GM12892 (cell line): ENCODE measurements around the gene QRFP.

ENCODE experiments used
- POLR2A ChIP-seq: IDR thresholded peaks from 2 replicates; pipeline ENCODE4 v1.6.1; 2011; ENCODE audit warnings: low read depth, low read length, control low read depth
- POLR2AphosphoS5 ChIP-seq: IDR thresholded peaks from 2 replicates; pipeline ENCODE4 v1.6.1; 2011; ENCODE audit warnings: low read depth, low read length, control low read depth

DNA sequence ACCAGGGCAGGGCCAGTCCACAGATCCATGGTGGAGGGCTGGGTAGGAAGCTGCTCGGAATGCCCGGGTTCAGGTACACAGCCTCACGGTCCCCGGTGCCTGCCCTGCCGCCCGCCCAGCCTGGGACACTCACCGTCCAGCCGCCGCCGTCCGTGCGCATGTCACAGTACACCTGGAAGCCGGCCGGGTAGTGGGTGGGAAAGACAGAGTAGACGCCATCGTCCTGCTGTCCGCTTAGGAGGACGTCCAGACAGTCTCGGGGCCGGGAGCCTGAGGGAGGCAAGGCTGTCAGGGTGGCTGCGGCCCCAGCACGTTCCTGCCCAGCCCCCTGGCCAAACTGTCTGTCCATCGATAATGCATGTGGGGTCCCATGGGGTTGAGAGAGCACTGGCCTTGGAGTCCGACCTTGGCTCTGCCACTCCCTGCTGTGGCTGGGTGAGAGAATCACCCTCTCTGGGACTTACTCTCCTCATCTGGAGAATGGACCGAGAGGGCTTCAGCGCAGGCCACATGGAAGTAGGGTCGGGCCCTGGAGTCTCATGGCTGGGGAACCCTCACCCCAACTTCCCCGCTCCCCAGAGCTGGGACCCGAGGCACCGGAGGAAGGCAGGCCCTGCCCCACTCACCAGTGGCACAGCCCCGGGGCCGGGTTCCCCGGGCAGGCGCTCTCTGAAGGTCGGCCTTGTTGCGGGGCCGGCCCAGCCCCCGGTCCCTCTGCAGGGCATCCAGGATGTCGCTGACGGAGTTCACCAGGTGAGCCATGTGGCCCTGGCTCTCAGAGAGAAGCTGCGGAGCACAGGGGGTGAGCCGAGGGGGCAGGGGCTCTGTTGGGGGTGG is 27.2 kb upstream of the QRFP start:
- TF ChIP-seq POLR2A: no peak
- no peak for TF ChIP-seq POLR2AphosphoS5
